ENCODE measurements around the gene CWC25. TPM values are rescaled to one million over a fixed set of nuclear protein-coding genes. Genes with fewer than 3 reads are reported as not detected.

The CWC25 gene
- total and polyA plus RNA-seq, 2 of the 13 experiments (the other 11 are each of a cell fraction or from before 2014, with no cell fraction given), result 15.6 to 22.7 TPM

- TF ChIP-seq TAF15 (IDR thresholded peaks at IDR 0.05; ENCODE audit: low read depth, low read length, poor library complexity, severe bottlenecking), result peak; percentile 98
- peak; percentile 79; the same call in 1 of the 2 replicates for TF ChIP-seq YEATS2 (CRISPR knock-in tag; IDR thresholded peaks at IDR 0.05; ENCODE audit: borderline replicate concordance)
- TF ChIP-seq NRL (CRISPR knock-in tag; IDR thresholded peaks at IDR 0.05; ENCODE audit: borderline replicate concordance), result no peak
- TF ChIP-seq GLMP (CRISPR knock-in tag; IDR thresholded peaks at IDR 0.05; ENCODE audit: borderline replicate concordance), result no peak
- peak; percentile 75; the same call in 1 of the 2 replicates for TF ChIP-seq MED13 (CRISPR knock-in tag; IDR thresholded peaks at IDR 0.05)
- no peak; the same call in 1 of the 2 replicates for TF ChIP-seq RFX5 (IDR thresholded peaks at IDR 0.05; ENCODE audit: low read depth, low read length)
- TF ChIP-seq ZBTB1 (CRISPR knock-in tag; IDR thresholded peaks at IDR 0.05; ENCODE audit: borderline replicate concordance), result no peak; the same call in 1 of the 2 replicates
- TF ChIP-seq MXD4 (CRISPR knock-in tag; IDR thresholded peaks at IDR 0.05), result peak; percentile 90
- TF ChIP-seq SP140L (CRISPR knock-in tag; IDR thresholded peaks at IDR 0.05; ENCODE audit: borderline replicate concordance), result no peak
- TF ChIP-seq MXI1 (IDR thresholded peaks at IDR 0.05; ENCODE audit: borderline replicate concordance, low read depth, low read length), result peak; percentile 96; the same call in 2 of the 3 replicates
- TF ChIP-seq CHD4 (IDR thresholded peaks at IDR 0.05; ENCODE audit: borderline replicate concordance, low read length), result no peak
- TF ChIP-seq ARNT (IDR thresholded peaks at IDR 0.05), result no peak
- TF ChIP-seq ZMYM4 (CRISPR knock-in tag; IDR thresholded peaks at IDR 0.05), result peak; percentile 82
- TF ChIP-seq ZNF7 (CRISPR knock-in tag; IDR thresholded peaks at IDR 0.05), result 0 out of 2 replicates have a peak, but pooled peaks have one; percentile 11
- peak; percentile 80; the same call in 1 of the 2 replicates for TF ChIP-seq ZNF724P (CRISPR knock-in tag; IDR thresholded peaks at IDR 0.05; ENCODE audit: borderline replicate concordance)
- peak; percentile 32; the same call in 1 of the 2 replicates for TF ChIP-seq ZMYM3 (CRISPR knock-in tag; IDR thresholded peaks at IDR 0.05)
- no peak for TF ChIP-seq ZMAT5 (CRISPR knock-in tag; IDR thresholded peaks at IDR 0.05; ENCODE audit: borderline replicate concordance, low read depth)
- no peak for TF ChIP-seq CENPBD1 (CRISPR knock-in tag; IDR thresholded peaks at IDR 0.05; ENCODE audit: borderline replicate concordance, low read depth)
- TF ChIP-seq ZNF280B (CRISPR knock-in tag; IDR thresholded peaks at IDR 0.05; ENCODE audit: borderline replicate concordance), result no peak
- peak; percentile 75; the same call in 1 of the 2 replicates for TF ChIP-seq ZBTB38 (CRISPR knock-in tag; IDR thresholded peaks at IDR 0.05)
- TF ChIP-seq FOXO4 (CRISPR knock-in tag; conservative IDR thresholded peaks at IDR 0.05), result no peak
- no peak; the same call in 1 of the 2 replicates for TF ChIP-seq MIER2 (CRISPR knock-in tag; IDR thresholded peaks at IDR 0.05)
- TF ChIP-seq PPARG (CRISPR knock-in tag; conservative IDR thresholded peaks at IDR 0.05), result no peak; the same call in 1 of the 2 replicates
- no peak for TF ChIP-seq ZNF282 (IDR thresholded peaks at IDR 0.05; ENCODE audit: partially characterized antibody)
- TF ChIP-seq ZNF616 (CRISPR knock-in tag; IDR thresholded peaks at IDR 0.05; ENCODE audit: low read depth), result peak; percentile 81; the same call in 1 of the 2 replicates
- TF ChIP-seq U2AF2 (IDR thresholded peaks at IDR 0.05; ENCODE audit: low read depth, low read length), result 0 out of 2 replicates have a peak, but pooled peaks have one; percentile 44
Measured at GRCh38 chr17:38799501-38800236, 25.5 kb downstream of the CWC25 start, which contains the start of gene PIP4K2B (continued).

Measured in HepG2 (cell line).